GM19193 (cell line): ENCODE data around the gene CERS3.

Source experiments
- POLR2A ChIP-seq: IDR thresholded peaks from 4 replicates; pipeline ENCODE4 v1.6.1; 2011; ENCODE audit not compliant: insufficient read depth, insufficient read length; ENCODE audit errors: extremely low read depth

Gene CERS3

DNA sequence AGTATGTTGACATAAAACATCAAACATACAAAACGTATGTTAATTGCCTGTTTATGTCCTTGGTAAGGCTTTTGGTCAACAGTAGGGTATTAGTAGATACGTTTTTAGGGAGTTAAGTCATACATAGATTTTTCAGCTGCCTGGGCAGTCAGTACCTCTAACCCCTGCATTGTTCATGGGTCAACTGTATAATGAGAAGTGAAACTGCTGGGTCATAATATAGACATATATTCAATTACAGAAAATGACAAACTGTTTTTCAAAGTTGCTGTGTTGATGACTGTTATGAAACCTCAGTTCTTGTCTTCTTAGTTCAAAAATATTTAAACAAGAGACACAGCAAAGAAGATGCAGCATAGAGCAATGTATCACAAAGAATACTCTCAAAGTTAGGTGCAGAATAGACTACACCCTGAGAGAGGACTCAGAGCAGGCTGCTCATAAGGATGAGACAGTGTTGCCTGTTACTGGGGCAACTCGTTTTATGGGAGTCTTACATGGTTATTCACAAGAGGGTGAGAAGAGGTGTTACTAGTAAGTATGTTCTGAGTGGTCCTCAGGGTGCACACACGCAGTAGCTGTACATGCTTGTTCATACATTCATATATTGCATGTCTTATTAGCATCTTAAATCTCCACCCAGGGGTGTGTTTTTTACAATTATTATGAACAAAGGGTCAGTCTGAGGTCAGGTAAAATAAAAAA lies 133.9 kb downstream of the CERS3 start:
- no peak for TF ChIP-seq POLR2A

DNA sequence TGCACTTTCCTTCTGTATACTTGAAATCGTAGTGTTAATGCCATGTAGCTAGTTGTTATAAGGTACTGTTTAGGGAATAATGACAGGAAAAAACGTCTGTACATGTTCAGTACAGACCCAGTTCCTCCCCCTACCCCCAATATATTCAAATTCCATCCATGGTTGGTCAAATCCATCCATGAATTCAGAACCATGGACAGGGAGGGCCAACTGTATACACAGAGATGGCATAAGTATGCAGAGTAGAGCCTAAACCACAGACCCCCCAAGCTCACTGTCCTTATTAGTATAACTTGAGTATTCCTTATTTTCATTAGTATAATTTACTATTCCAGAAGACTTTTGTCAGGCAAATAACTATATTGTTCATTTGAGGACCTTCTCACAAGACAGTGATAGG lies 135.7 kb downstream of the CERS3 start:
- TF ChIP-seq POLR2A = no peak

DNA sequence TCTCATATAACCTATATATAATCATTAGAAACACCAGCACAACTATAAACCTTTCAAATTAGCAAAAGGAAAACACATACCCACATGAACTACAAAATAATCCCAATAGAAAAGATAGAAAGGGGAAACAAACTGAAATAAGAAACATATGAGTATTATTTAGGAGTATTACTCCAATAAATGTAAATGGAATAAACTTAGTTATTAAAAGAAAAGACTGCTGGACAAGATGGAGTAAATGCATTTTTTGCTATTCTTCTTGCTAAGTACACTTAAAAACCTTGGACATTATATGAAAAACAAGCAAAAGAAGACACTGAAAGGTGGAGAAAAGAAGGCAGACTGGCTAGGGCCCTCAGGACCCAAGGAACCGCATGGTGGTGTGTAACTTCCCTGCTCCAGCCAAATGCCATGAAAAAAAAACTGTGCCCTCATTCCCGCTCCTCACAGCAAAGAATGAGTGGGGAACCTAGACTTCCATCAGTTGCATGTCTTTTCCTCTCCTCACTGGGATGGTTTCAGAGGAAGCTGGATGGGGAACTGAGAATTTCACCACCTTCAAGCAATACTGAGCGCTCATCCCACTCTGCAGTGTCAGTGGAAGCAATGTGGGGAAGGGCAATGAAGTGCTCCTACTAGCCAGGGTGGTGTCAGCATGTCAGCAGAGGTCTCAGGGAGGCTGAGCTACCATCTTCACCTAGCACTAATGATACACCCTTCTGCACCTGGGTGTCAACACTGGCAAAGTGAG lies 143.3 kb downstream of the CERS3 start:
- TF ChIP-seq POLR2A = no peak

DNA sequence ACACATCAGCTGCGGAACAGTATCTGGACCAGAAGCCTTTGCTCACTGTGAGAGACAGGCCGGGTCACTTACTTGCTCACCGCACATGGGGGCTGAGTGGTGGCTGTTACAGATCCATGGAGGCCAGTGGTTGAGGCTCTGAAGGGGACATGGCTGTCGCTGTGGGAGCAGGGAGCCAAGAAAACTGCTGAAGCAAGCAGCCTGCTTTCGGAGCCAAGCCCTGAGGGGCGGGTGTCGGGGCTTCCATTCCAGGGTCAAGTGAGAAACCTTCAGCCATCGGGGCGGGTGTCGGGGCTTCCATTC lies 144.7 kb downstream of the CERS3 start:
- TF ChIP-seq POLR2A = no peak

DNA sequence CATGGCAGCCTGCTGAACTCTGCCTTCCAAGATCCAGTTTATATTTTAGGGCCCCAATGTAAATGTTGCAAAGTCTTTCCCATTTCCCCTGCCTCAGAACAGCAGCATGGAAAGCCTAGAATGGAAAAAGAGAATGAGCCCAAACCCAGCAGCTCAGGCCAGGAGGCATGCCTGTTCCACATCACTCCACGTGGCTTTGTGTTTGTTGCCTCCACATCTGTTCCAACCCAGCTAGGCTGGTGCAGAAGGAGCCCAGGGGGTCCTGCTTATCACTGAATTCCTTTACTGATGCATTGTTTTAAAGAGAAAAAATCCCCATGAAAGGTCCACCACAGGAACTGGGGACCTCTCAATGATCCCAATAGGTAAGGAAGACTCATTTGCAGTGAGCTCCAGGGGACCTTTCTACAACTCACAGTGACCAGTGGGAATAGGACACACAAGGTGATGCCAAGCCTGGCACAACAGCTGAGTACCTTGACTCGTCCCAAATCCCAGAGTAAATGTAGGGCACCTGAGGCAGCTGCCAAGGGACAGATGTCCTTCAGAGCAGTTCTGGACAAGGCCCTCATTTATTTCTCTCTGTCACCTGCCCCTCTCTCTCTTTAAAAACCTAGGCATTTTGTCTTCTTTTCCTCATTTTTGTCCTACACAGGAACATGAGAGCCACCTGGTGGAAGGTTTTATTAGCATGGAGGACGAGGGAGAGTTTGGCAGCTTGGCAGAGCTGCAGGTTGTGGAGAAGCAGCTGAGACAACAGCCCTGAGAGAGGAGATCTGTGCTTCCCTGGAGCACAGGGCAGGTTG lies 145.2 kb downstream of the CERS3 start:
- TF ChIP-seq POLR2A = no peak

DNA sequence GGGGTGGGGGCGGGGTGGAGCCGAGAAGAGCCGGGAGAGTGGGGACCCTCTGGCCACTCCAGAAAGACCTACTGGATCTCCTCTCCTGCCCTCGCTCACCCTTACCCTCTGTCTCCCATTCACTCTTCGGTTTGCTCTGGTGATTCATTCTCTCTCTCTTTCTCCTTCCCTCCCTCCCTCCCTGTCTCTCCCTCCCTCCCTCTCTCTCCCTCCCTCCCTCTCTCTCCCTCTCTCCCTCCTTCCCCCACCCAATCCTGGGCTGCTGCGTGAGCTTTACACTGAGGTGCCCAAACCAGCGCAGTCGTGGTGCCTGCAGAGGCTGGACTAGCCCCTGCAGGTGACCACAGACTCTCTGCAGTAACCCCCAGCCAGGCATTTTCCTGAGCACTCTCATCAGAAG lies 154.8 kb downstream of the CERS3 start:
- TF ChIP-seq POLR2A = no peak

DNA sequence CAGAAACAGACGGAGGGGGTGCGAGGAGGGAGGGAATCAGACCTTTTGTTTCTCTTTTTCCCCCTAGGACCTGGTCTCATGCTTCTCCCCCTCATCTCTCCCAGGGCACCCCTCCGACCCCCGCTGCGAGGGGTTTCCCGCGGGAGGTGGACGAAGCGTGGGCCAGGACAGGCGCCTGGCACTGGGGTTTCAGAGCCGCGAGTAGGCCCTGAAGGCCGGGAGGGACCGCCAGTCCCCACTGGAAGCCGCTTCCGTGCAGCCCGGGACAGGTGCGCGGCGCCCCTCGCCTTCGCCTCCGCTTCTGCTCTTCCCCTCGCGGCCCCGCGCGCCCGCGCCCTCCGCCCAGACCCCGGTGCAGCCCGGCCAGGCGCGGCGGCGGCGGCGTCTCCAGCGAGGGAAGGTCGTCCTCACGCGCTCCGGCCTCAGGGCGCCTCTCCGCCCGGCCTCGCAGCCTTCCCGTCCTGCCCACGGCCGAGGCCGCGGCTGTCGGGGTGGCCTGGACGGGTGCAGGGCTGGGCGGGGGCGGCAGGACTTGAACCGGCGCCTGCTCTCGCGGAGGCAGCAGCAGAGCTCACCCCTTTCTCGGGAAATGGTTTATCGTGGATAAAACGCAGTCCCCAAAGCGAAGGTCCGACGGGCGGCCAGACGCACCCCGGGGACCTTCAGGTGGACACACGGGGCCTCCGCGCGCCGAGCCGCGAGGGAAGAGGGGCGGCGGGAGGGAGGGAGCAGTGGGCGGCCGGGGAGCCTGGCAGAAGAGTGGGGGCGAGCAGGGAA lies 155.4 kb downstream of the CERS3 start:
- no peak for TF ChIP-seq POLR2A

DNA sequence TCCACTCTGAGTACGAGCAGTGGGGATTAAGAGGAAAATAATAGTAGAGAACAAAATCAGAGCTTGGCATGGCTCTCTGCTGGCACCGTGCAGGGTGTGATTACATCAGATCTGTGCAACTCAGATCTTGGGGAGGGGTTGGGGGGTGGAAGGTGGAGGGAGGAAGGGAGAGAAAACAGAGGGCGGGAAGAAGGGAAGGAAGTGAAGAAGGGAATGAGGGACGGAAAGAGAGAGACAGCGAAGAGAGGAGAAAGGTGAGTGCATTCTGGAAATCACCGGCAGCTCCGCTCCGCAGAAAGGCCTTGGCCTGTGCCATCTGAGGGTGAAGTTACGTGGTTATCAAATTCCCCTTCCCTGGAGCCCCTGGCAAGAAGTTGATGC lies 156.0 kb downstream of the CERS3 start:
- TF ChIP-seq POLR2A = no peak

DNA sequence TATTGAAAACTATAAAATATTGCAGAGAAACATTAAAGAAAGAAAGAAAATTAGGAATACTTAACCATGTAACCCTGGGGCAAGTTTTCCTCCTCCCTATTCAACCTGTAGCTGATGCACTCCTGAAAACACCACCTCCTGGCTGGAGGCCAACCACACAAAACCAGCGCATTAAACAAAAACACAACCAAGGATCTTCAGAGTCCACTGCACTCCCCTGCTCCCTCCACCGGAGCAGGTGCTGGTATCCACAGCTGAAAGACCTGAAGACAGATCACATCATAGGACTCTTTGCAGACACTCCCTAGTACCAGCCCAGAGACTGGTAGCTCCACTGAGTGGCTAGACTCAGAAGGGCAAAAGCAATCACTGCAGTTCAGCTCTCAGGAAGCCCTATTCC lies 173.4 kb downstream of the CERS3 start:
- no peak for TF ChIP-seq POLR2A

DNA sequence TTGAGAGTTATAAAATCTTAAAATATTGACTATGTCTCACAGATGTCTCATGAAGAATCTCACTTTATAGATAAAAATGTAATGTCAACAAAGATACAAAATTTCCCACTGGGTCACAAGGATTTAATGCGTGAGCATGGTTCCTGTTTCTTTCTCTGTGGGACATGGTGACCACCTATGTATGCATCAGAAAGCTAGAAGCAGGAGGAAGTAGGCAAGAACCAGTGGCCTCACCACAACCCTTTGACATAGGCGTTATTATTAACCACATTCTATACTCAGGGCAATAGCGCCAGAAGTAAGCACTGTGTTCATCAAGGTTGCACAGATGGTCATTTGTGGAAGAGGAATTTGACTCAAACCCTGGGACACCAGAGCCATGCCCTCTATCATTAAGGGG lies 175.3 kb downstream of the CERS3 start:
- TF ChIP-seq POLR2A = no peak

DNA sequence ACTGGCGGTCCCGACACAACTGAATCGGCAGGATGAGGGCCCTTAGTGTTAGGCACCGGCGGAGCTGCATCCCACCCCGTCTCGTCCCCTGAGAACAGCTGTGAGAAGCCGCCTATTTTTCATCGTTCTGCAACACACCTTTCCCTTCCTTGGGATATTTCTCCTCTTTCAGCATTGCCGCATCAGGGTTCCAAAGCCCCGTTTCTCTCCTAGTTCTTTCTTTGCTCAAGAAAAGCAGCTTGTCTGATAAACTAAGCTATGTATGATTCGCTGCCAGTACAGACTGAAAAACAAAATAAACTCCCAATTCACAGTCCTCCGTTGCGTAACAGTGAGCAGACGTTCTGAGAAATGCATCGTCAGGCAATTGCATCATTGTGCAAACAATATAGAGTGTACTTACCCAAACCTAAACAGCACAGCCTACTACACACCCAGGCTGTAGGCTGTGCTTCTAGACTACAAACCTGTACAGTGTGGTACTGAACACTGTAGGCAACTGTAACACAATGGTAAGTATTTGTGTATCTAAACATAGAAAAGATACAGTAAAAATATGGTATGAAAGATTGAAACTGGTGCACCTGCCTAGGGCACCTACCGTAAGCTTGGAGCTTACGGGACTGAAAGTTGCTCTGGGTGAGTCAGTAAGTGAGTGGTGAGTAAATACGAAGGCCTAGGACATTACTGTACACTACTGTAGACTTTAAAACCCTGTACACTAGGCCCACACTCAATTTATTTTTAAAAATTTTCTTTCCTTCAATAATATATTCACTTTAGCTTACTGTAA lies 178.1 kb downstream of the CERS3 start:
- no peak for TF ChIP-seq POLR2A
